Measurements from ENCODE around the gene PLEKHH2. TPM values are rescaled to one million over a fixed set of nuclear protein-coding genes. Genes with fewer than 3 reads are reported as not detected.
"Not testable (repeated sequence)": the region's sequence is repeated elsewhere in the genome, so short reads cannot be mapped to it uniquely, and the experiment has no call there.

Gene PLEKHH2
- polyA plus RNA-seq, result 14.7 TPM
- long read RNA-seq, donor 1, result 0 reads
- long read RNA-seq, donor 2, result 0 reads
- long read RNA-seq, donor 3, result 0 reads
- long read RNA-seq, donor 4, result 0 reads
- long read RNA-seq, donor 5, result 0 reads
- long read RNA-seq, donor 6, result 0 reads
- long read RNA-seq, donor 7, partial matches to known transcripts, result 6 of 6 reads
- long read RNA-seq, donor 7, other reads (novel, unspliced or antisense), result 0 of 6 reads
- long read RNA-seq, donor 8, partial matches to known transcripts, result 5 of 5 reads
- long read RNA-seq, donor 8, other reads (novel, unspliced or antisense), result 0 of 5 reads
- long read RNA-seq, donor 9, result 0 reads
- long read RNA-seq, donor 10, result 0 reads
- long read RNA-seq, donor 11, result 0 reads

DNA sequence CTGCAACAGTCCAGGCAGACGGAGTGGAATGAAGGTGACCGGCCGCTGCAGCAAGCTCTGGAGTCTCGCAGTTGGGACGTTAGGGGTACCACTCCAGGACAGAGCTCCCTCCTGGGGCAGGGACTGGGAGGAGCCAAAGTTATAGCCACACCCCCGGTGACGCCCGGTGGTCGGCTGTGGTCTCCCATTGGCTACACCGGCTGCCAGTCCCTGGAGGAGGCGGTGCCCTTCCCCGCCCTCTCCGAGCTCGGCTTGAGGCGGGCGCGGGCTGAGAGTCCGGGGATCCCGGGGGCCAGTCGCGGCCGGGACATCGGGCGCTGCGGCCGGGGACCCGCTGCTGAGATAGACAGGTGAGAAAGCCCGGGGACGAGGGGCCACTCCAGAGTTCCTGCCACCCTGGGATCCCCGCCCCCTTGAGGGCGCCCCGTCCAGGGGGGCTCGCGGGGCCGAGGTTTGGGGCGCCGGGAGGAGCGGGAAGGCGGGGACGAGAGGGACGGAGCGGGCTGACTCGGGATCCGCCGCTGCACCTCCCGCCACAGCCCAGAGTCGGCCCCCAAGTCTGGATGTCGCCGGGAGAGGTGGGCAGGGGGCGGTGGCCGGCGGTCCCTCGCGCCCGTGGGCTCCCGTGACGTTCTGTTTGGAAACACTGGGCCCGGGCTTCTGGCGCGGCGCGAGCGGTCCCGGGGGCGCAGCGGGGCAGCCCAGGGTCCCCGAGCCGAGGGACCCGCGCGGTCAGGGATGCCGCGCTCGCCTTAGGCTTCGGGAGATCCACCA lies at the start of gene PLEKHH2:
PLEKHH2 (plus strand) TSS at position 231 of the 774 bp plus-strand sequence. CDS start 7,414 bp downstream, outside the sequence.
- Histone ChIP-seq H3K4me3 (ENCODE audit: low read length) (peak within 1 kb of the TSS; percentile 71), H3K36me3 (ENCODE audit: control insufficient read depth, insufficient read depth, low read length) (no peaks in the 10 kb centered on the region), H3K9me3 (ENCODE audit: control insufficient read depth, low read depth, low read length) (peaks cover 4% of the 10 kb centered on the region), H3K27ac (ENCODE audit: low read length) (peak within 1 kb of the TSS; percentile 43), H3K27me3 (ENCODE audit: control insufficient read depth, insufficient read depth, low read length) (peaks cover 31% of the 10 kb centered on the region), H3K4me1 (ENCODE audit: control insufficient read depth, insufficient read depth, low read length) (peaks cover 5% of the 10 kb centered on the region)
- peak; percentile 71 to 86 for DNase-seq
- WGBS (ENCODE audit: insufficient coverage, low lambda C conversion rate), result no CpG with 5 or more reads among the region's 75 CpGs

DNA sequence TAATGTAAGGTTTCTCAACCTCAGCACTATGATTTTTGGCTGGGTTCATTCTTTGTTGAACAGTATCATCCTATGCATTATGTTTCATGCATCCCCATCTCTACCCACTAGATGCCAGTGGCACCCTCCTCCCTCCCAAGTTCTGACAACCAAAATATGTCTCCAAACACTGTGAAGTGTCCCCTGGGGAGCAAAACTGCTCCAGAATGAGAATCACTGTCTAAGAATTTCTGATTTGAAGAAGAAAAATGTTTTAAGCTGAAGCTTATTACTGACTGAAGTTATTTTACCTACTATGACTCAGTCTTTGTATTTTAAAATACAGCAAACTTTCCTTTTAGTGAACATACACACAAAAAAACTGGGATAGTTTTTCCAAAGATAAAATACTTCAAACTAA lies 44.6 kb upstream of the PLEKHH2 start:
- Histone ChIP-seq H3K4me3 (ENCODE audit: low read length) (no peak overlapping the region), H3K27ac (ENCODE audit: low read length) (no peak overlapping the region), H3K27me3 (ENCODE audit: control insufficient read depth, insufficient read depth, low read length) (no peaks in the 10 kb centered on the region), H3K9me3 (ENCODE audit: control insufficient read depth, low read depth, low read length) (no peaks in the 10 kb centered on the region), H3K36me3 (ENCODE audit: control insufficient read depth, insufficient read depth, low read length) (peaks cover 7% of the 10 kb centered on the region), H3K4me1 (ENCODE audit: control insufficient read depth, insufficient read depth, low read length) (peaks cover 7% of the 10 kb centered on the region)
- DNase-seq, result no peak

DNA sequence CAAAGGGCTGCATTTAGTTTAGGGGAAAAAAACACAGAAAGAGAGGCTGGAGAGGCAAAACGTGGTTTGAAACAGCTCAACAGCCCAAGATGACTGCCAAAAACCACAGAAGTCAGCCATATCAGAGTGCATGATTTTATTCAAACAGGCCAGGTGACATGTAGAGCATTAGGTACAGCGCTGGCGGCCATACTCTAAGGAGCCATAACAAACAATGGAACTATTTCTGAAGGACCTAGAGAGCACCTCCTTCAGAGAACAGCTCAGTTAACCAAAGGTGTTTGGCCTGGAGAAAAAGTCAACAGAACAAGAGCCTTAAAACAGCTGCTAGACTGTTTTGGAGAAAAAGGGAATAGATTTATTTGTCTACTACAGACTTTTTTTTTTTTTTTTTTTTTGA lies 43.8 kb upstream of the PLEKHH2 start:
- H3K27ac ChIP-seq (ENCODE audit: low read length), result no peak overlapping the region
- H3K36me3 ChIP-seq (ENCODE audit: control insufficient read depth, insufficient read depth, low read length), result peaks cover 5% of the 10 kb centered on the region
- H3K4me3 ChIP-seq (ENCODE audit: low read length), result no peak overlapping the region
- H3K9me3 ChIP-seq (ENCODE audit: control insufficient read depth, low read depth, low read length), result no peaks in the 10 kb centered on the region
- no peaks in the 10 kb centered on the region for H3K27me3 ChIP-seq (ENCODE audit: control insufficient read depth, insufficient read depth, low read length)
- peaks cover 7% of the 10 kb centered on the region for H3K4me1 ChIP-seq (ENCODE audit: control insufficient read depth, insufficient read depth, low read length)
- no CpG with 5 or more reads among the region's 3 CpGs for WGBS (ENCODE audit: insufficient coverage, low lambda C conversion rate)
- DNase-seq, result no peak

DNA sequence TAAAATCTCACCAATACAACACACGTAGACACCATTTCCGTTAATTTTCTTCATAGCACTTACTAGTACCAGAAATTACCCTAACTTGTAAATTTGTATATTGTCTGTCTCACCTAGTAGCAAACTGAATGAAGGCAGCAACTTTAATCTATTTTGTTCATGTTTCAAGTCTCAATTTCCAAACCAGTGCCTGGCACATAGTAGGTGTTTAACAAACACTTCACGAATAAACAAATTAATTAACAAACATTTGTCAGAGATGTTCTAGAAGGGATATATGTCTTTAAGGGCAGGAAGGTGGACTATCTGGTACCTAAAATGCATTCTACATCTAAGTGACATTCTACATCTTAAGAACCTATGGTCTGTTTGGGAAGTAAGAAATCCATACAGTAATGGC lies 42.2 kb upstream of the PLEKHH2 start:
- Histone ChIP-seq H3K4me1 (ENCODE audit: control insufficient read depth, insufficient read depth, low read length) (peaks cover 7% of the 10 kb centered on the region), H3K27ac (ENCODE audit: low read length) (no peak overlapping the region), H3K36me3 (ENCODE audit: control insufficient read depth, insufficient read depth, low read length) (peaks cover 3% of the 10 kb centered on the region), H3K27me3 (ENCODE audit: control insufficient read depth, insufficient read depth, low read length) (no peaks in the 10 kb centered on the region), H3K4me3 (ENCODE audit: low read length) (peak overlapping the region; percentile 69), H3K9me3 (ENCODE audit: control insufficient read depth, low read depth, low read length) (no peaks in the 10 kb centered on the region)
- no peak for DNase-seq
- WGBS (ENCODE audit: insufficient coverage, low lambda C conversion rate), result 100% methylated on average over 3 of the region's 3 CpGs

DNA sequence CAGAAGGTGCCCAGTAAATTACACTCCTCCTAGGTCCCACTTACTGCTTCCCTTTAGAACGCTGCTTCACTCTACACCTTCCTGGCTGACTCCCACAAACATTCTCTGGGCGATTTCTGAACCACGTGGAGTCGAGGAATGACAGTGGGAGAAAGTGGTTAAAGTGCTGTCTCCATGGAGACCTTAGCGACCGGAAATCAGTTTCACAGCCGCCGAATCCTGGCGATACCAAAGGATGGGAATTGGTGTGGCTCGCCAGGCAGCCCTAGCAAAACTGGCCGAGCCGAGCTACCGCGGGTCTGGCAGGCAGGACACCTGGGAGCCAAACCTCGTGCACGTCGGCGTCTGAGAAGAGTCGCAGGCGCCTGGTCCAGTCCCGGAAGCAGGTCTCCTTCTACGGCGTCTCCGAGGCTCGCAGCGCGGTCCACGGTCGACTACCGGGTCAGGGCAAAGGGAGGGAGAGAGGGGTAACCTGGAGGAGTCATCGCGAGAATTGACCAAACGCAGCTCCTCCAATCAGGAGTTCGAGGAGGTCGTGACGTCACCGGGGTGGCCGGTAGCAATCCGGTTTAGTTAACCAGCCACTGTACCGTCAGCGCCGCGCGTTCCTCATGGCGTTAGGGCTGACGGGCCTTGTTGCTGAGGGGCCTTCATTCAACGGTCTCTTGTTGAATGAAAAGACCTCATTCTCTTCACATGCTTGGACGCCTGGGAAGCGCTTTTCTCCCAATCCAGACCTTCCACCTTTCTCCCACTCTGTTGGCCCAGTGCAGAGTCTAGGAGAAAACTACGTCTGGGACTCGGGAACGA lies 41.3 kb upstream of the PLEKHH2 start, which contains the start of gene THADA:
THADA (minus strand) TSS at position 436 of the 810 bp plus-strand sequence. CDS start 3,646 bp downstream, outside the sequence.
- H3K9me3 ChIP-seq (ENCODE audit: control insufficient read depth, low read depth, low read length), result no peaks in the 10 kb centered on the region
- H3K36me3 ChIP-seq (ENCODE audit: control insufficient read depth, insufficient read depth, low read length), result peaks cover 3% of the 10 kb centered on the region
- DNase-seq, result peak; percentile 99
- peak within 1 kb of the TSS; percentile 92 for H3K27ac ChIP-seq (ENCODE audit: low read length)
- peaks cover 7% of the 10 kb centered on the region for H3K4me1 ChIP-seq (ENCODE audit: control insufficient read depth, insufficient read depth, low read length)
- H3K27me3 ChIP-seq (ENCODE audit: control insufficient read depth, insufficient read depth, low read length), result no peaks in the 10 kb centered on the region
- H3K4me3 ChIP-seq (ENCODE audit: low read length), result peak within 1 kb of the TSS; percentile 69
- no CpG with 5 or more reads among the region's 52 CpGs for WGBS (ENCODE audit: insufficient coverage, low lambda C conversion rate)

DNA sequence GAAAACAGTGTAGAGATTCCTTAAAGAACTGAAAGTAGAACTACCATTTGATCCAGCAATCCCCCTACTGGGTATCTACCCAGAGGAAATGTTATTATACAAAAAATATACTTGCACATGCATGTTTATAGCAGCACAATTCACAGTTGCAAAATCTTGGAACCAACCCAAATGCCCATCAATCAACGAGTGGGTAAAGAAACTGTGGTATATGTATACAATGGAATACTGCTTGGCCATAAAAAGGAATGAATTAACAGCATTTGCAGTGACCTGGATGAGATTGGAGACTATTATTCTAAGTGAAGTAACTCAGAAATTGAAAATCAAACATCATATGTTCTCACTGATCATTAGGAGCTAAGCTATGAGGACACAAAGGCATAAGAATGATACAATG lies 36.5 kb upstream of the PLEKHH2 start:
- H3K27me3 ChIP-seq (ENCODE audit: control insufficient read depth, insufficient read depth, low read length); H3K36me3 ChIP-seq (ENCODE audit: control insufficient read depth, insufficient read depth, low read length); DNase-seq; H3K4me1 ChIP-seq (ENCODE audit: control insufficient read depth, insufficient read depth, low read length); H3K27ac ChIP-seq (ENCODE audit: low read length); H3K9me3 ChIP-seq (ENCODE audit: control insufficient read depth, low read depth, low read length); H3K4me3 ChIP-seq (ENCODE audit: low read length): not testable (repeated sequence)
- WGBS (ENCODE audit: insufficient coverage, low lambda C conversion rate), result no CpG with 5 or more reads among the region's 1 CpG

DNA sequence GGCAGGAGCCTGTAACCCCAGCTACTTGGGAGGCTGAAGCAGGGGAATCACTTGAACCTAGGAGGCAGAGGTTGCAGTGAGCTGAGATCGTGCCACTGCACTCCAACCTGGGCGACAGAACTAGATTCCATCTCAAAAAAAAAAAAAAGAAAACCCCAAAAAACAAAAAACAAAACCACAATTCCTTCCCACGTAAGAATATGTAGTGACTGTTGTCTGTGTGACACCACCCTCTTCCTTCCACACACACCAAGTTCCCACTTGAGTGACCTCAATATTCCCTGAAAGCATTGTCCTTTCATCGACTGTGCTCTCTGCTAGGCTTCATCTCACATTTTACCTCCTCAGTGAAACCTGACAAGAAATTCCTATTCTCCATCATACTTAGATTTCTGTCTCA lies 32.4 kb upstream of the PLEKHH2 start:
- Histone ChIP-seq H3K36me3 (ENCODE audit: control insufficient read depth, insufficient read depth, low read length) (no peaks in the 10 kb centered on the region), H3K4me3 (ENCODE audit: low read length) (no peak overlapping the region), H3K27me3 (ENCODE audit: control insufficient read depth, insufficient read depth, low read length) (no peaks in the 10 kb centered on the region), H3K27ac (ENCODE audit: low read length) (no peak overlapping the region), H3K9me3 (ENCODE audit: control insufficient read depth, low read depth, low read length) (no peaks in the 10 kb centered on the region), H3K4me1 (ENCODE audit: control insufficient read depth, insufficient read depth, low read length) (no peaks in the 10 kb centered on the region)
- WGBS (ENCODE audit: insufficient coverage, low lambda C conversion rate), result 80% methylated on average over 1 of the region's 4 CpGs
- no peak for DNase-seq

DNA sequence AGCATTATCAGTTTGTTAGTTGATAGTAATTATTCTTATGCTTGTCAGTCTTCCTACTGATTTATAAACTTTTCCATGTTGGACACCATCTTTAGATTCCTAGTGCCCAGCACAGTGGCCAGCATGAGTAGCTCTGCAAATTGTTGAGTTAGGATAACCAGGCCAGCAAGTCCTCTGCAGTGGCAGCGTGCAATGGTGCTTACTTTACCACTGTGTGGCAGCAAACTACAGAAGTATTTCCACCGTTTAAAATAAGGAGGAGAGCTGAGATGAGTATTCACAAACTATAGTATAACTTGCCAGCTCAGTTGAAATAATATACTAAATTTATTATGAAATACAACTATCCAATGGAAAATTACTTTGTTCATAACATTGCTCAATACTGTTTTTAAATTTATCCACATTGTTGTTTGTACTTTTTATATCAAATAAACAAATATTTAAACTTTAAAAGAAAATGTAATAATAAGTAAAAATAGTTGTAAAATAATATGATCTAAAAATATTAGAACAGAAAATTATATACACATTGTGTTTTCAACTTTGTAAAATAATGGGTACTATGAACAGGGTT lies 31.9 kb upstream of the PLEKHH2 start:
- no peaks in the 10 kb centered on the region for H3K36me3 ChIP-seq (ENCODE audit: control insufficient read depth, insufficient read depth, low read length)
- no peak overlapping the region for H3K4me3 ChIP-seq (ENCODE audit: low read length)
- no peaks in the 10 kb centered on the region for H3K4me1 ChIP-seq (ENCODE audit: control insufficient read depth, insufficient read depth, low read length)
- DNase-seq, result no peak
- no peaks in the 10 kb centered on the region for H3K9me3 ChIP-seq (ENCODE audit: control insufficient read depth, low read depth, low read length)
- WGBS (ENCODE audit: insufficient coverage, low lambda C conversion rate), result no CpG with 5 or more reads among the region's 2 CpGs
- no peak overlapping the region for H3K27ac ChIP-seq (ENCODE audit: low read length)
- no peaks in the 10 kb centered on the region for H3K27me3 ChIP-seq (ENCODE audit: control insufficient read depth, insufficient read depth, low read length)

DNA sequence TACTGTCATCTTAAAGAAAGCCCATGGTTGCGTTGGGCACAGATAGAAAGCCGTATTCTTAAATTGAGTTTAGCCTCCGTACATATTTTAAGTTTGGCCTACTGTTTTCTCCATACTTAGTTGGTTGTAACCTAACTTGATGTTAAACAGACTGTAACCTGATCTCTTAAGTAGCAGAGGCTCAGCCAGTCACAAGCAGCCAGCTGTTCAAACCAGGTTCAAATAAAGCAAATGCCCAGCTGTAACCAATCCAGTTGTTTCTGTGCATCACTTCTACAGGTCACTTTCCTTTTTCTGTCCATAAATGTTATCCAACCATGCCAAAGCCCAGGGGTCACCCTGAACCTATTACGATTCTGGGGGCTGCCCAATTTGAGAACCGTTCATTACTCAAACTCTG lies 31.2 kb upstream of the PLEKHH2 start:
- Histone ChIP-seq H3K27ac (ENCODE audit: low read length) (no peak overlapping the region), H3K4me1 (ENCODE audit: control insufficient read depth, insufficient read depth, low read length) (no peaks in the 10 kb centered on the region), H3K27me3 (ENCODE audit: control insufficient read depth, insufficient read depth, low read length) (no peaks in the 10 kb centered on the region), H3K9me3 (ENCODE audit: control insufficient read depth, low read depth, low read length) (no peaks in the 10 kb centered on the region), H3K4me3 (ENCODE audit: low read length) (no peak overlapping the region), H3K36me3 (ENCODE audit: control insufficient read depth, insufficient read depth, low read length) (no peaks in the 10 kb centered on the region)
- WGBS (ENCODE audit: insufficient coverage, low lambda C conversion rate), result 89% methylated on average over 5 of the region's 5 CpGs
- DNase-seq, result no peak

All from large intestine (tissue), 12 donors.